Measurements from ENCODE around the gene STK32A.

The STK32A gene

GRCh38 chr5:147396070-147396823, 161.4 kb downstream of the STK32A start:
- DNase-seq: no peak

- no peak for DNase-seq
These were observed 162.8 kb downstream of the STK32A start for GRCh38 chr5:147397616-147398015.

DNA sequence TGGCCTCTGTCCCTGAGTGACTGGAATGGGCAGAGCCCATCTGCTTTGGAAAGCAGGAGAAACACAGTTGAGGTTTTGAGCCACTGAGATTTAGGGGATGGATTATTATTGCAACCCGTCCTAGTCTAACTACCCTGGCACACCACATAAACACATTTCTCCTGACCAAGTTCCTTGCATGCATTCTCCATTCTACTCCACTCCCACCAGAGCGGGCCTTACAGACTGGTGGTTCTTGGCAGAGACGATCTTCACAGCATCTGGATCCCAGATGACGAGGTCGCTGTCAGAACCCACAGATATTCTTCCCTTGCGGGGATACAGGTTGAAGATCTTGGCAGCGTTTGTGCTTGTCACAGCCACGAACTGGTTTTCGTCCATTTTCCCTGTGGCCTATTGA, 164.0 kb downstream of the STK32A start:
- DNase-seq: no peak

GRCh38 chr5:147400126-147400809, 165.4 kb downstream of the STK32A start:
- no peak for DNase-seq

GRCh38 chr5:147400881-147401280, 166.1 kb downstream of the STK32A start:
- DNase-seq: no peak

DNA sequence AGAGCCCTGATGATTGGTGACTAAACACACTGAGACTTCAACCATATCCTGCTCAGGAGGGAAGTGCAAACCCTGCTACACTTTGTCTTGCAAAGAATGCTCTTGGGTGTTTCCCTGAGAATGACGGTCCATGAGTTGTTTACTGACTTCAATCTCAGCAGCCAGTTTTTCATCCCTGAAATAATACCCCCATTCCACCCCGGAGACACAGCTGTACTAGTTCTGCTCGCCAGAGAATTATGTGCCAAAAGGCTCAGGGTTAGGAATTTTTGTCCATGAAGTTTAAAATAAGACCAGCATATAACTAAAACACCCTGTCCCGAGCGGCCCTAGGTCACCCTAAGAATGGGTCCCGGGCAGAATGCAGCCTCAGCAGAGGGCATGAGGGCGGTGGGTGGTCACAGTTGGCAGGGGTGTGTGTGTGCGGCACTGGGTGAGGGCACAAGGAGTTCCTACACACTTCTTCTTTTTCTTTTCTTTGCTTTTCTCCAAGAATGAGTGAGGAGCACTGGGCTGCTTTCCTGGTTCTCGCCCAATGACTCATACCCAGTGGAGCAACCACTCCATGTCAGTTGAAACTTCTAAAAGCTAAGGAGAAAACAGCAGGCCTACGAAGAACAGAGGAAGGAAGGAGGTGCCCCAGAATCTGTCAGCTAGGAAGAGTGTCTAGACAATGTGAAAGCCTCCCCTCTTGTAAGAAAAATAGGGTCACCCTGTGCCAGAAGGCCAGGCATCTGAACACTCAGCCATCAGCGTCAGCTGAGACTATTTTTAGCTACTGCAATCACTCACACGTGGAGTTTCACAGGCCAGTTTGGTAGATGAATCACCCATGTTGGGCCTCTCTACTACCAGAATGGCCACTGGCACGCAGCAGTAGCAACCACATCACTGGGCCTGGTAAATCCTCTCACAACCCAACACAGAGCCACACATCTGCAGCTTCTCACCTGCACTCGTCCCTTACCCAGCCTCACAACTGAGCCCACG, 169.1 kb downstream of the STK32A start:
- DNase-seq: no peak

- DNase-seq: no peak
These were observed 169.9 kb downstream of the STK32A start for GRCh38 chr5:147404706-147405105.

DNA sequence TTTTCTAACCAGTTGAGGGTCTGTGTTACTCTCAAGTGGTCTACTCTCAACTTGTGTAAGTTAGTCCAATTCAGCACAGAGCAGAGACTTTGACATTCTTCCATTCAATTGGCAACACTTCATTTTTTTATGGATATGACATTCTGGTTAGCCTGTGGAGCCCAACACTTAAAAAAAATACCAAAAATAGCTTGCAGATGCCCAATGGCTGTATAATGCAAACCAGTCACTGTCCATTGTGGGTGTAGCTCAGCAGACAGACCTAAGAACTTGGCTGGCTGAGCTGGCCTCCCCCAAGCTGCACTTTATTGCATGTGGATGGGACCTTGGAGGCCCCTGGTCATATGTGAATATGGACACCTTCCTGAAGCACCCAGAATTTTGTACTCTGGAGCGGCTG, 171.8 kb downstream of the STK32A start:
- DNase-seq: no peak

DNA sequence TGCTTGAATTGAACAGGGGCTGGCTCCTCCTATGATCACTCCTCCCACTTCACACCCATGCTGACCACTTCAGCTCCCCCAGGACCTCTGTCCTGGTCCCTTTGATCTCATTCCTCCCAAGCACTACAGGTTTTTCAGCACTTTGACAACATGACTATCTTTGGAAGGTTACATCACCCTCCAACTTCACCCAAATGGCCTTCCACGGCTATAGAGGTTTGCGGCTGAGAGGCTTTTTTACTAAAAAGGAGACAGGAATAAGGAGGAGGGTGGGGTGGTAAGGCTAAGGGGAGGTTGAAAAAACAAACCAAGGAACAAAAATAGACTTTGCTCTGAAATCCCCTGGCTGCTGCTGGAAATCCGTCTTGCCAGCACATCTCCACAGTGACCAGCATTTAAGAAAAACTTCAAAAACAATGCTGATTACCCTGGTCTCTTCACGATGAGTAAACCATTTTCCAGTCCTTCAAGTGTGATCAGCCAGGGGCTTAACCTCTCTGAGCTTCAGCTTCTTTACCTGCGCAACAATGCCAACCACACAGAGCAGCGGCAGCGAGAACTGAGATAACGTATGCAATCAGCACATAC, 172.4 kb downstream of the STK32A start:
- no peak for DNase-seq

DNA sequence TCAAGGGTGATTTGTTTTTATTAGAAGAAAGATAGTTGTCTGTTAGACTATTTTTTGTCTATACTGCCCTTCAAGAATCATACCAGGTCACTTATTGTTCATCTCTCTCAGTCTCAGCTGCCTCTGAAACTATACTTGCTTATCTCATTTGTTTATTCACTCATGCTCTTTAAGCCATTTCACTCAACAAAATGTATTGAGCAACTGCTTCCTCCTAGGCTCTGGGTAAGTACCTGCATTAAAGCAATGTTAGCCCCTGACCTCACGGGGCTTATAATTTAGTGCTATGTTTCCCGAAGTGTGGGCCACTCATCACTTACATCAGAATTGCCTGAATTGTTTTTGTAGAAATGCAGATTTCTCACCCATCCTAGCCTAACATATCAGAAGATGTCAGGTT, 174.2 kb downstream of the STK32A start:
- no peak for DNase-seq

DNA sequence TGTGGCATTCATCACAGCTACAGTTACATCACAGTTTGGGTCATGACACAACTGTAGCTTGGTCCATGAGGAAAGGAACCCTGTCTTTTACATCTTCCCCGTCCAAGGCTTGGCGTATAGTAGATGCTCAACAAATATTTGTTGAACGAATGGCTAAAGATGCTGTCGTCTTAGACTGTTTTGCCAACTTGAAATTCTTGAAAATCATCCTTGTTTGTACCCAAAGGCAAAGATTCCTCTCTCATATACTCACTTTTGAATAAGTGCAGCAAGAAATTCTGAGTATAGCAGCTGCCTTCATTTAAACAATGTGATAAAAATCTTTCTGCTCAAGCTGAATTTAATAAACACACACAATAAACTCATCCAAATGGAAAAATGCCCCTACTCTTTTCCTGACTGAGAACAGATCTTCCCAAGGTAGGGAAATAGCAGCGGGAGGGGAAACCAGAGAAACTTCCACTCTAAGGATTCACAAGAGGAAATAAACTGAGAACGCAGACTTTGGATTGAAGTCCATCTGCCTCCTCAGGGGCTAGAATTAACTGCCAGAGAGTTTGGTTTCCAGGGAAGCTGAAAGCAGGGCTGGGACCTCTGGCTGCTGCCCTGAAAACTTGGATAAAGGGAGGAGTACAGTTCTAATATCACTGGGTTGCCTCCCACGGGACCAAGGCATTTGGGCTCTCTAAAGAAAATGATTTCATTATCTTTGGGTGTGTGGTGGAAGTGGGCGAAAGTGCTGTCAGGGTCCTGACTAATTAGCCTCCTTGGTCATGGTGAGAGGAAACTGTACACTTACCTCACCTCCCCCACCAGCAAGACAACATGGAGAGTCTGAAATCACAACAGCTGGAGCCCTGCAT, 175.9 kb downstream of the STK32A start:
- no peak for DNase-seq

- no peak for DNase-seq
These were observed 176.8 kb downstream of the STK32A start for GRCh38 chr5:147411359-147412319.

- DNase-seq: no peak
These were observed 177.7 kb downstream of the STK32A start for GRCh38 chr5:147412561-147412960.

DNA sequence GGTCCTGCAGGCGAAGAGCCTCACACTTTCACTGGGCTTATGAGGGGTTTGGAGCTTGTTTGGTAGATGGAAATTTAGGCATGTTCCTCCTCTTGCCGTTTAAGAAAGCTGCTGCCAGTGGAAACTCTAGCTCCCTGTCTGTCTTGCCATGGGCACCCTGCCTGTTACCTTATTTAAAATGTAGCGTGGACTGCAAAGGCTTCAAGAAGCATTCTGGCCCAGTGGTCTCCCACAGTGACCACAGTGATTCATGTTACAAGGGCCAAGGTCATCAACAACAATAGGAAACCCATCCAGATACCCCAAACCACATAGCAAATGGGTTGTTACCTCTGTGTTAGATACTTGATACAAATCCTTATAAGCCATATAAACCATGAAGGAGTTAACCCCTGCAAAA, 178.4 kb downstream of the STK32A start:
- DNase-seq: no peak

DNA sequence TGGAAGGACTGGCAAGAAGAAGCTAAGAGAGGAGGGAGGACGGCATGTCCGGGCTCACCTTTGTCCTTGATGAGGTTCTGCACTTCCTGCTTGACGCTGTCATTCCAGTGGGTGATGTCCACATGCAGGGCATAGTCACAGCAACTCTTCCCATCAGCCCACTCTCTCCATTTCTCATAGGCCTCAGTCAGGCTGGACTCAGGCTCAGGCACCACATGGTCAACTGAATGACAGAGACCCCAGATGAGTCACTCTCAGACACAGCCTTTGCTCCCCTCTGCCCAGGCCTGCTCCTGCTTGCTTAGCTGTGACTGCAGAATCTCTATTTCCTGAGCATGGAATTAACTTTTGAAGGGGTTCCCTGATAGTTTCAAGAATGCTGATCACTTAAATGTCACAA, 180.8 kb downstream of the STK32A start:
- DNase-seq: no peak

DNA sequence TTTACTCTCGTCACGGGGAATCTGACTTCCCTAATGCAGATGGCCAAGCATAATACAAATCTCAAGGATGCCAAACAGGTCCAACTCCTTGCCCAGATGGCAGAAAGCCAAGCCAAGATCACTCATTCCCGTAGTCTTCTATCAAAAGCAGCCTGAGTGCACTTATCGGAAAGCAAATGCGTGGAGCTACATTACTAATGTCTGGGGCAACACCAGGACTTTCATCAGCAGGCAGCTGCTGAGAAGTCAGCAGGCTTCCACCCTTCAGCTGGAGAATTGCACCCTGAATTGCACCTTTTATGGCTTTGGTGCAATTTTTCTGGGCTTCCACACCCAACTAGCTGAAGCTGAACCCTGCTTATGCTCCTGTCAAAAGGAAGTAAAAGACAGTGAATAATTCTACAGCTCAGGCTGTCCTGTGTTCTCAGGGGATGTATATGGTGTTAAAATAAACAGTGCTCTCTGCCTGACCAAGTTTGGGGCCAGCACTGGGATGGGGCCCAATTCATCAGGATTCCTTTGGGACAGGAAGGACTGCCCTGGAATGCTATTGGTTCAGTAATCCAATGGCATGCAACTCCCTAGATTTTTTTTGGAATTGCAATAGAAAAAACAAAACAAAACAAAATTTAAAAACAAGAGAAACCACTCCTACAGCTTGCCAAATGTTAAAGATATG, 182.4 kb downstream of the STK32A start:
- DNase-seq: no peak

GRCh38 chr5:147418613-147419012, 183.8 kb downstream of the STK32A start:
- DNase-seq: no peak

DNA sequence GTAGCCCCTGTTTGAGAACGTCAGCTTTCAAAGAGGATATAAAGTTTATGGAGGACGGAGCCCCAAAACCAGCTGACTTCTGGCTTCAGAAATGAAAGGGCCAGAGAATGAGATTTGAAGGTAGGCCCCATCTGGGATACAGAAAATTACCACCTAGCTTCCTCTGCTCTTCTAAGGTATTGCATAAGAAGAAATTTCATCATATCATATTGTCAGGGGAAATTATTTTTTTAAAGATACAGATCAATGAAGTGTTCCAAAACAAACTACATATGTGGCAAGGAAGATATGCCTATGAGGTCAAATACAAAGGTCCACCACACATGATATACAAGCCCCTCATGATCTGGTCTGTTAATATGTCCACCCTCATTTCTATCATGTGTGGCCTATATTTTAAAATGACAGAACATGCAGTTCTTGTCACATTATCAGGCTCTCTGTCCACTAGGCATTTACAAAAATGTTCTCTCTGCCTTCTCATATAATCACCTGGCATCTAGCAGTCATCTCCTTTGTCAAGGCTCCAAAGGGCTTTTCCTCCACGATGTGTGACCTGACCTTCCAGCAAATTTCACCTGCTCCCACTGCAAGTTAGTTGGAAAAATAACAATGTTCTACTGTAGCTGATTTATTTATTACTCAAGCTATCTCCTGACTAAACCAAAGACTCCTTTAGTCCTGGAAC, 192.0 kb downstream of the STK32A start:
- no peak for DNase-seq
